Myocyte (in vitro differentiated cells): Measurements from ENCODE around the gene IDUA. TPM values are rescaled to one million over a fixed set of nuclear protein-coding genes. Genes with fewer than 3 reads are reported as not detected.
"Not testable (repeated sequence)": the region's sequence is repeated elsewhere in the genome, so short reads cannot be mapped to it uniquely, and the experiment has no call there.

Source experiments
- DNase-seq: peaks from one replicate; pipeline ENCODE4 v3.0.0-alpha.2; 2012; ENCODE audit warnings: low read depth
- total RNA-seq: library from RNA; depleted of rRNA; stranded (reverse); fragments of >200 nt; gene quantifications from 2 replicates; pipeline ENCODE4 v1.2.3, GENCODE V29; 2014

IDUA gene
- total RNA-seq, 1 donor from 2014 or later = 30.9 TPM

DNA sequence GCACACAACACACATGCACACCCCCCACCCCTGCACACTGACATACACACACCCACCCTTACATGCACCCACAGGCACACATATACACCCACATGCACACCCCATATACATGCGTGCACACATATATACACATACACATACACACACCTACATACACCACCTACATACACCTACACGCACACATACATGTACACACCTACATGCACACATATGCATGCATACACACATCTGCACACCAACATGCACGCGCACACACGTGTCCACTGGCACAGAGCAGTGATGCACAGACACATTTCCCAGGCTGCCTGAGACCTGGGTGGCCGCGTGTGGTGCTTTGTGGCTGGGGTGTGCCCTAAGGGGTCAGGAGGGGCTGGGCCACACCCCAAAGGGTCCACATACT, 56.3 kb downstream of the IDUA start:
- no peak for DNase-seq

GRCh38 chr4:1043651-1044468, 57.0 kb downstream of the IDUA start:
- peak; percentile 98 for DNase-seq

DNA sequence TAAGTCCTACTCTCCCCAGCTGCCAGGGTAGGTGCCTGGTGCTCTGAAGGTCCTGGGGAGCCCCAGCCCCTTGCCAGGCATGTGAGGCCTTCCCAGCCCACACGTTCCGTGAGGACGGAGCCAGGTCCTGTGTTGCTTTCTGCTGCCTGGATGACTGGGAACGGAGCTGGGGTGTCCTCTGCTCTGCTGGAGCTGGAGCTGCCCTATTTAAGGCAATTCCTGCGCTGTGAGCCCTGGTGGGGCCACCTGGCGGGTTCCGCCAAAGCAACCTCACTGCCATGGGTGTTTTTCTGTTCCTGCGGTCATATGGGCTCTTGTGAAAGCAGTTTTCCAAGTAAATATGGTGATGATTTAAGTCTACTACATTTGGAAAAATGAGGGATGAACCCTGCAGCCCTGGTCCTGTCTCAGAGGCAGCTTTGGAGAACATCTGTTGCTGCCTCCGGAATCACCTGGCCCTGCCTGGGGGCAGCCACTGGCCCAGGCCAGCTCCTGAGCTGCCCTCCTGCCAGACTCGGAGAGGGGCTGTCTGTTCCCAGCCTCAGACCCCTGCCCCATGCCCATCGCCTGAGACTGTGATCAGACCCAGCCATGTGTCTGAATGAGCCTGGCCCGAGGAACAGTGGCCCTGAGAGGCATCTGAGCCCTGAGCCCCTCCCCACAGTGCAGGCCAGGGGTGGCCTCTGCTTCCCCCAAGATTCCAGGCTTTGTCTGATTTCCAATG, 57.8 kb downstream of the IDUA start:
- DNase-seq = no peak

- DNase-seq = no peak
Measured at GRCh38 chr4:1045193-1045594, 58.4 kb downstream of the IDUA start.

GRCh38 chr4:1045595-1046201, 58.9 kb downstream of the IDUA start:
- DNase-seq = no peak

DNA sequence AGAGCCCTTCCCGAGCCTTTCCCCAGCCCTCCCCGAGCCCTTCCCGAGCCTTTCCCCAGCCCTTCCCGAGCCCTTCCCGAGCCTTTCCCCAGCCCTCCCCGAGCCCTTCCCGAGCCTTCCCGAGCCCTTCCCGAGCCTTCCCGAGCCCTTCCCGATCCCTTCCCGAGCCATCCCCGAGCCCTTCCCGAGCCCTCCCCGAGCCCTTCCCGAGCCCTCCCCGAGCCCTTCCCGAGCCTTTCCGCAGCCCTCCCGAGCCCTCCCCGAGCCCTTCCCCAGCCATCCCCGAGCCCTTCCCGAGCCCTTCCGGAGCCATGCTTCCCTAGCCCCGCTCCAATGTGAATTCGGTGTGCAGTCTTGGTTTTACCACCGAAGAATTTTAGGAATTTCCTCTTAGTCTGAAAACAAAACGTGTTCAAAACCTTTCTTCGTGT, 59.8 kb downstream of the IDUA start:
- peak; percentile 62 for DNase-seq

- no peak for DNase-seq
Measured at GRCh38 chr4:1047106-1047975, 60.5 kb downstream of the IDUA start.

GRCh38 chr4:1047976-1048772, 61.3 kb downstream of the IDUA start:
- no peak for DNase-seq

- no peak for DNase-seq
Measured at GRCh38 chr4:1048773-1049590, 62.1 kb downstream of the IDUA start.

GRCh38 chr4:1049591-1049905, 62.7 kb downstream of the IDUA start:
- no peak for DNase-seq

DNA sequence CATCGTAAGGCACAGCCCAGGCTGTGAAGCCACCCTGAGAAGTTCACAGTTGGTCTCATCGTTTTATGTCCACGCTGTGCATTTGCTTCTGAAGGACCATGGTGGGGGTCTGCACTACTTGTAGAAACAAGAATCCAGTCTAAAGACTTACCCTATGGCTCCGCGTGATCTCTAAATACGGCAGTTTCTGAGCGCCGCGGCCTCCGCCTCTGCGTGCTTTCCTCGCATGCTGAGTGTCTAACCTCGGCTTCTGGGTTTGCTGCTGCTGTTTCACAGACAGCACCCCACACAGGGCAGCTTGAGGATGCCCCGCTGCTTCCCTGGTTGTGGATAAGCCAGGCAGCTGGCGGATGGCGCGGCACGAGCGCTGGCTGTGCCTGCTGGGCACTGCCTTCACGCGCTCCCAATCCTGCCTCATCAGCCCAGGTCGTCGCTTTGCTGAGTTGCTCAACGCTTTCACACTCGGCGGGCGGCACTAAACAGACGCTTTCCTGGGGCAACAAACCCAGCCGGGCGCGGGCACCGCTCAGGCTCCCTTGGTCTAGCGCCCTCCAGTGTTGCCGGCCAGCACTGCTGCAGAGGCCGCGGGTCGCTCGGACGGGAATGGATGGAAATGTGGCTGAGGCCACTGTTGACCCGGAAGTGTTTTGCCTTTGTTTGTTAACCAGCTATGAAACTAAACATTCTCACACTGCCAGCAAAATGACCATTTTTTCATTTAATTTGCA, 63.8 kb downstream of the IDUA start:
- no peak for DNase-seq

DNA sequence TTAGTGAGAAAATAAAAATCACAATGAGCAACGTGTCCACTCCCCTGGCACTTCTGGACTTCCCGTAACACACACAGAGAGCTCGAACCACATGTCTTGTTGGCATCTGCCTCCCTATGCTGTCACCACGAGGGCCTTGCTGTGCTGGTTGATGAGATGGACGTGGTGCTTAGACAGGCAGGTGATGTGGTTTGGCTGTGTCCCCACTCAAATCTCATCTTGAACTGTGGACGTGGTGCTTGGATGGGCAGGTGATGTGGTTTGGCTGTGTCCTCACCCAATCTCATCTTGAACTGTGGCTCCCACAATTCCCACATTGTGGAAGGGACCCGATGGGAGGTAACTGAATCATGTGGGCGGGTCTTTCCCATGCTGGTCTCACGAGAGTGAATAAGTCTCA, 64.6 kb downstream of the IDUA start:
- peak; percentile 94 for DNase-seq

DNA sequence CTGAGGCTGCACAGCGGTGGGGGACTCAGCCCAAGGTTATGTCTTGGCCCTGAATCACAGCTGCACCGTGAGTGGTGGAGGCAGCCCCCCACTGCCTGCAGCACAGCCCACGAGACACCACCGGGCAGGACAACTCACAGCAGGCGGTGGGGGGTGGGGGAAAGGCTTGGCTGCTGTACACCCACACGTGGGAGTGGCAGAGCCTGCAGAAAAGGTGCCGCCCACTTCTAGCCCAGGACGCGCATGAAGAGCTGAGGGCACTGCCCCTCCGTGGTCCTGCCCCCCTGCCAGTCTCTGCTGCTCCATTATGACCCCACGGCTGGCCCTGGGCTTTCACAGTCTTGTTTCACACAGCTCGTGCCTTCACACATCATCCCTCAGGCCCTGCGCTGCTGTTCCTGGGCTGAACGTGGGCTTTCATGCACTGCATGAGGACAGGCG, 65.4 kb downstream of the IDUA start:
- DNase-seq = no peak

- peak; percentile 65 for DNase-seq
Measured at GRCh38 chr4:1053080-1053661, 66.3 kb downstream of the IDUA start.

DNA sequence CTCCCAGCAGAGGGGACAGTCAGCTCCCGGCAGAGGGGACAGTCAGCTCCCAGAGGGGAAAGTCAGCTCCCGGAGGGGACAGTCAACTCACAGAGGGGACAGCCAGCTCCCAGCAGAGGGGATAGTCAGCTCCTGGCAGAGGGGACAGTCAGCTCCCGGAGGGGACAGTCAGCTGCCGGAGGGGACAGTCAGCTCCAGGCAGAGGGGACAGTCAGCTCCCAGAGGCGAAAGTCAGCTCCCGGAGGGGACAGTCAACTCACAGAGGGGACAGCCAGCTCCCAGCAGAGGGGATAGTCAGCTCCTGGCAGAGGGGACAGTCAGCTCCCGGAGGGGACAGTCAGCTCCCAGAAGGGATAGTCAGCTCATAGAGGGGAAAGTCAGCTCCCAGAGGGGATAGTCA, 67.0 kb downstream of the IDUA start:
- DNase-seq = not testable (repeated sequence)
